22Rv1 (cell line): ENCODE data around the gene OR13H1.

ENCODE experiments used
- ZFX ChIP-seq: fragments of 450-650 bp; IDR thresholded peaks from 2 replicates; pipeline ENCODE4 v1.6.1; 2017; ENCODE audit warnings: antibody characterized with exemption, borderline replicate concordance
- TF ChIP-seq, protein P1 (sequence below): fragments of 450-650 bp; IDR thresholded peaks from 2 replicates; pipeline ENCODE4 v1.5.1; 2017; ENCODE audit warnings: mild to moderate bottlenecking

DNA sequence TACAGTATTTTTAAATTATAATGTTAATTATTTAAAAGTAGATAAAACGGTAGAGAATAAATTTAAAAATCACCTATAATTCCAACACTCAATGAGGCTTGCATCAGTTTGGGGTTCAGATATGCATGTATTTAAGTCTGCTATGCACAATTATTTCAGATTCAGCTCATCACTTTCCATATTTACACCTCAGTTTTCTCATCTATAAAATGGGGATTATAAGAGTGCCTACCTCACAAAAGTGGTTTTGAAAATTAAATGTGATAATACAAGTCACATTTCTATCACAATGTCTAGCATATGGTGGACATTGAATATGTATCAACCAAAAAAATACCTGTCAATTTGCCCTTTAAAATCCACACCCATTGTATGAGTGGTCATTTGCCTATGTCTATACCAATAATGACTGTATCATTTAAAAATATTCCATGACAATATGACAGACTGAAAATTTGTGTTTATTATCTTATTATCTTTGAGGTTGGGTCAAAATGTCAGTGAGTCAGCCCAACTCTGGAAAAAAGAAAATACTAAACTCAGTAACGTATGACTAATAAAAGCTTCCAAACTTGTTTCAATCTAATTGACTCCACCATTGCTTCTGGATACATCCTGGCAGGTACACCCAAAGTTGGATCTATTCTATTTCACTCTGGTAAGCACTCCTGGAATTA is 20.8 kb downstream of the OR13H1 start:
- TF ChIP-seq, protein P1, sequence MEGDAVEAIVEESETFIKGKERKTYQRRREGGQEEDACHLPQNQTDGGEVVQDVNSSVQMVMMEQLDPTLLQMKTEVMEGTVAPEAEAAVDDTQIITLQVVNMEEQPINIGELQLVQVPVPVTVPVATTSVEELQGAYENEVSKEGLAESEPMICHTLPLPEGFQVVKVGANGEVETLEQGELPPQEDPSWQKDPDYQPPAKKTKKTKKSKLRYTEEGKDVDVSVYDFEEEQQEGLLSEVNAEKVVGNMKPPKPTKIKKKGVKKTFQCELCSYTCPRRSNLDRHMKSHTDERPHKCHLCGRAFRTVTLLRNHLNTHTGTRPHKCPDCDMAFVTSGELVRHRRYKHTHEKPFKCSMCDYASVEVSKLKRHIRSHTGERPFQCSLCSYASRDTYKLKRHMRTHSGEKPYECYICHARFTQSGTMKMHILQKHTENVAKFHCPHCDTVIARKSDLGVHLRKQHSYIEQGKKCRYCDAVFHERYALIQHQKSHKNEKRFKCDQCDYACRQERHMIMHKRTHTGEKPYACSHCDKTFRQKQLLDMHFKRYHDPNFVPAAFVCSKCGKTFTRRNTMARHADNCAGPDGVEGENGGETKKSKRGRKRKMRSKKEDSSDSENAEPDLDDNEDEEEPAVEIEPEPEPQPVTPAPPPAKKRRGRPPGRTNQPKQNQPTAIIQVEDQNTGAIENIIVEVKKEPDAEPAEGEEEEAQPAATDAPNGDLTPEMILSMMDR = no peak
- no peak for TF ChIP-seq ZFX
